Occipital lobe (tissue), 2 donors: ENCODE measurements around the gene RGS6. TPM values are rescaled to one million over a fixed set of nuclear protein-coding genes. Genes with fewer than 3 reads are reported as not detected.

Experiments used
- DNase-seq: peaks from one replicate; lab custom pipeline; 2025; lab: John Stamatoyannopoulos, UW
- total RNA-seq: library from RNA; depleted of rRNA; stranded (reverse); fragments of >200 nt; gene quantifications from one replicate; pipeline ENCODE4 v1.2.3, GENCODE V29; 2014

Gene RGS6
- total RNA-seq, 1 donor from 2014 or later: 6.9 TPM

DNA sequence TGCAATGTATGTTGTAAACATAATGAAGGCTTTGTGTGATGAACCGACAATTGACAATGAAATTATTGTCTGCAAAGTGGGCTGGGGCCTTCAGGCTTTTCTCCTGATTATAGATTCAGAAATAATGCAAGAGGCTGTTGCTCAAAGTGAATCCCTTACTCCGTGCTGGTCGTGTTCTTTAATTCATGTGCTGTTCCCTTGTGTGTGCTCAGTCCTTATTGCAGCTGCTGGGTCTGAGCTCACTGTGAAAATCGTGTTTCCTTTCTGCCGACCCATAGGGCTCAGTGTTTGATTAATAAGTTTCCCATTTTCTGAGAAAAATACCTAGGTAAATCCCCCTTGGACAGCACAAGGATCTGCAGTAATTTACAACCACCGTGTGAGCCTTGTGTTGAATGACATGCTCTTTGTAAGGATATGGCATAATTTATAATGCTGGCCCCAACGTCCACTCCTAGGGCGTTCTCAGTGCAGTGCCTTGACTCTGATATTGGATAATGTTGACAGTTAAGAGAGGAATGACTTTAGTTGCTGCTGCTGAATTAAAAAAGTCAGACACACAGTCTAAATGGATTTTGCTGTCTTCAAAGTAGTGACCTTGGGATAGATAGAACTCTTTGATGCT is 81.6 kb downstream of the RGS6 start:
- no peak for DNase-seq

DNA sequence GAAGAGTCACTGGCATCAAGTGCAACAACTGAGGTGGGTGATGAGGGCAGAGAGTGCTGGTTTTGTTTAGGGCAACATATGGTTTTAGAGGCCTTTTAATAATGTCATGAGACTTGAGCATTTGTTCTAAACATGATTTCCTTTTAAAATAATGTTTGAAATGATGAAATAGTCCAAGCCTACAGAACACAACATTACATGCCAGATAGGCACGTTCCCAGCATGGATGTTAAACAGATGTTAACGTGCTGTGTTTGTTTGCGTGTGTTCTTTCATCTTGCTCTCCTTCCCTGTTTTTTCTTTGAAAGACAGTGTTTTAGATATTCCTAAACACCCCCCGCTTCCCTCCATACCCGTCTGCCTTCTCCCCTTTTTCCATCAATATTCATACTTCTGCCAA is 82.3 kb downstream of the RGS6 start:
- no peak for DNase-seq

- no peak for DNase-seq
These were observed 85.1 kb downstream of the RGS6 start for GRCh38 chr14:72017290-72017689.

DNA sequence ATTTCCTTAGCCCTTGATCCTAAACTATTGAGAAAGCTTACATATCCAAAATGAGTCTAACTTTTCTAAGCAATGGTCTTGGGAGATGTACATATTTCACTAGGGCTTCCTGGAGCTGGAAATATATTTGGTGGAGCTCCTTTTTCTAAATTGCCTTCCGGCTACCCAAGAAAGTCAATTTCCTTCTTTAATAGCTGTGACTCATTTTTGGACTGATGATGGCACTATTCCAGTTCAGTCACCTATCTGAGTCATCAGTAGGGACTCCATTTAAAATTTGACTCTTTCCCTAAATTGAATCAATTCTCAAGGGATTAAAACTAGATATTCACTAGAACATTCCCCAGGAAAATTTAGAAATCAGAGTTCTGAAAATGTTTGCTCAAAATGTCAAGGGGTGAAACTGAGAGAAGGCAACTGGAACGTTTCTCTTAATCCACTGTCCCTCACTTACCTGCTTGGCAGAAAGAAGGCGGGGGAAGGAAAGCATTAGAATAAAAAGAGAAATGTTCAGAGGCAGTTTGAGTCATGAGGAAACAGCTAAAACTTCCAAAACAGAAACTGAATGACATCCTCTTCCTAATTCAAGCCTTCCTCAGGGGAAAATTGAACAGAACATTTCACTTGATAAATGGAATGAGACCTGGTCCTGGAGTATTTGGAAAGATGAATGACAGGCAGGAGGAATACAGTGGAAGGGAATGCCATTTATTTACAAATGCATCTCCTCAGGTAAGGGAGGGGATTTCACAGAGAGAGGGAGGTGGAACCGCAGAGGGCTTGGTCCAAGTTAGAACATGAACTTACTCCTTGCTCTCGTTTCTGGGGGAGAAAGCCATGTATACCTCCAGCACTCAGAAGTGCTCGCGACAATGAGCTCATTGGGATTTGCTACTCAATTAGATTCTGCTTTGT is 91.2 kb downstream of the RGS6 start:
- DNase-seq: no peak

- DNase-seq: no peak
These were observed 91.8 kb downstream of the RGS6 start for GRCh38 chr14:72024043-72024407.

DNA sequence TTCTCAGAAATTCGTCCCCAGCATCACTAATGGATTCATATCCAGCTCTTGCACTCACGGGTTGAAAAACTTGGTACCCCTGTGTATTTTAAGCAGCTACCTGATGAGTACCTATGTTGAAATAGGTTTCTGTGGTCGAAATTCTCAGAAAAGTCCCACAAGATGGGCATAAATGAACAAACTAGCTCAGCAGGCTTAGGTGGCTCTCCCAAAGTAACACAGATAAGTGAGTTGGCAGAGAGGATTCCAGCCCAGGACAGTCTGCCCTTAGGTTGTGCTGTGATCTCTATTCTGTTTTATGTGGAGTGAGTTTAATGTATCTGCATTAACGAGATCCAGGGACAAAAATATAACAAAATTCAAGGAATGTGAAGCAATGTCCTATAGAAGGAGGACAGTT is 92.3 kb downstream of the RGS6 start:
- no peak for DNase-seq

DNA sequence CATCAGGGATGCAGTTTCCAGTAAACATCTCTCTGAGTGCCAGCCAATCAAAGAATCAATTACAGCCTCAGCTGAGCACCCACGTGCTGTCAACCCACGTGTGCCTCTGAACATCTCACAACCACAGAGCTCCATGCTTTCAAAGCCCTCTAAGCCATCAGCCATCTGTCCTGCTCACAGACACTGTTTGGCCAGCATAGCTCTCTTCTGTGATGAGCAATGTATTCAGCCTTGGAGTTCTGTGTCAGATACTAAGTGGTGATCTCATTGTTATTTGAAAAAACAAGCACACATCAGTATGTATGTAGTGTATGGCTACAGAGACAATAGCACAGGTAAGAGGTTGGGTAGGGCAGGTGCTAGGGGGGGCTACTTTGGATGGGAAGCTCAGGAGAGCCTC is 94.3 kb downstream of the RGS6 start:
- DNase-seq: no peak

- DNase-seq: no peak
These were observed 94.8 kb downstream of the RGS6 start for GRCh38 chr14:72027061-72027460.

GRCh38 chr14:72033365-72033764 is 101.1 kb downstream of the RGS6 start:
- no peak for DNase-seq

- DNase-seq: no peak
These were observed 108.3 kb downstream of the RGS6 start for GRCh38 chr14:72040528-72040927.

DNA sequence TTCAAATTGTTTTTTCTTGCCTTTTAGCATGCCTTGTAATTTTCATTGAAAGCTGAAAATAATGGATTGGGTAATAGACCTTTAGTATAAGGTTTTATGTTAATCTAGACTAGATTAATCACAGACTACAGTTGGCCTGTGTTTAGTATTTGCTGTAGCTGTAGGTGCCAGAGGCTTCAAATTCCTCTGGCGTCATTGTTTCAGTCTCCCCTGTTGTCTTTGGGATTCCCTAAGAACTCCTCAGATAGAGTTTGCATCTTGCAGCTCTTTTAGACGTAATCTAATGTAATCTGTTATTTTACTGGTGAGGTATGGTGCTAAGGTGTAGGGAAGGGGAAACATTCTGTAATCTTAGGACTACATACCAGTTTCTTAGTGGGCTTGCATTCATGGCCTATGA is 113.0 kb downstream of the RGS6 start:
- no peak for DNase-seq

- DNase-seq: no peak
These were observed 113.7 kb downstream of the RGS6 start for GRCh38 chr14:72045885-72046284.

- peak; percentile 5 for DNase-seq
These were observed 117.2 kb downstream of the RGS6 start for GRCh38 chr14:72049462-72049861.

GRCh38 chr14:72052356-72052755 is 120.1 kb downstream of the RGS6 start:
- DNase-seq: no peak

GRCh38 chr14:72053651-72054050 is 121.4 kb downstream of the RGS6 start:
- no peak for DNase-seq

DNA sequence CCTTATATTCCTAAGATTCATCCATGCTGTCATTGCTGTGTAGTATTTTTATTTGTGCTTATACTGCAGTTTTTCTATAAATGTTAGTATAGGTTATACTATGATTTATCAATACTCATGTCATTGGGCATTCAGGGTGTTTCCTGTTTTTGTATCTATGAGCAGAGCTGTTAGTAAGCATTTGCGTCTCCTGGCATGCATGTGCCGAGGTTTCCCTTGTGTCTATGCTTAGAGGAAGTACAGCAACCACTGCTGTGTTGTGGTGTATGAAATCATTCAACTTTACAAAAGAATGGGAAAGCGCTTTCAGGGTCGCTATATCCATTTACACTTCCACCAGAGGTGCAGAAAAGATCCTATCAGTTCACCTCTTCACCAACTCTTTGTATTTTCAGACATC is 122.7 kb downstream of the RGS6 start:
- no peak for DNase-seq

DNA sequence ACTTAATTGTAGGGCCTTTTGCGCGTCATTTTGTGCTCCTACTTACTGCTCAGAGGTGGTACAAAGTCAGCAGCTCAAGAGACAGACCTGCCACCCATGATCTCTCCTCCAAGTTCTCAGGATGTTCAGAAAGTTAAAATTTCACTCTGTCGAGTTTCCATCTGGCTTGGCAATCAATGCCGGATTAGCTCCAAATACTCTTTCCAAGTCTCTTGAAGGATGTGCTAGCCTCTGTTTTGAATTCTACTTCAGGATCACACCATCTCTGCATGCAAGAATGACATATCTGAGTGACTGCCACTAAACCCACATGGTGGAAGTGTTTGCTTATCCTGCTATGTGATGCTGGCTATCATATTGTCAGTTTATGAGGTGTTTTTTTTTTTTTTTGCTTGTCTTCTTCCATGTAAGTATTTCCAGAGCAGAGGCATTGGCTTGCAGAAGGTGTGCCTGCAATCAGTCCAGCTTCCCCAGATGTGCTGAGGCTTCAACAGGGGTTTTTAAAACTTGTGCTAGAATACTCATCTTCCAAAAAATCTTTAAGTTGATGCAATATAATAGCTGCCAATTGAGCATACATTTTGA is 125.6 kb downstream of the RGS6 start:
- no peak for DNase-seq

DNA sequence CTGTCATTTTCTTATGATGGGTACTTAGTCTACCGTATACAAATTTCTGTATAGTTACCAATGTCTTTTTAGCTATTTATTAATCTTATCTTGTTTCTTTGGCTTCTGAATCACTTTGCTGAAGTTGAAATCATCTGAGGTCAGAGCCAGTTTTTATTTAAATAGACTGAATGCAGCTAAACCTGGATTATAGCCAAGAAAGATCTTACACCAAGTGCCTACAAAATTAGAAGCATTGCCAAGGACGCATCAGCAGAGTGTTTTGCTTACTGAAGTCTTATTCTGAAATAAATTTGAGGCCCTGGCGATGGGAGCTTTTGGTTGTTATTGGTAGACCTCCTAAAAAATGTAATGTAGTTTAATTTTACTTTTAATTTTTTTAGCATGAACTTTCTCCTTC is 128.2 kb downstream of the RGS6 start:
- DNase-seq: no peak

DNA sequence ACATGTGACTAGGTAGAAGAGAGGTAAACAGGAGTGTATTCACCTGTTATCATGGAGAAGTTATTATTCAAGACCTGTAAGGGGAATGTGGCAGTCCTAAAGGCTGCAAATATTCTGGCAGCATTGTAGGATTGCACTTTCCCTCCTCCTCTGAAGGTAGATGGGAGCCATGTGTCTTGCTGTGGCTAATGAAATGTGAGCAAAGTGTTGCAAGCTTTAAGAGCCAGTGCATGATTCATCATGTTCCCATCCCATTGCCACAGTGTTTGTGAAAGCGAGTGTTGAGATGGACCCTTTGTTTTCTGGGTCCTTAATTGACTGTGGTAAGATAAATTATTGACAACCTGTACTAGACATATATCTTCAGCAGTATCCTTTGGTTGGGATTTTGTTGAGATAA is 128.7 kb downstream of the RGS6 start:
- DNase-seq: no peak

DNA sequence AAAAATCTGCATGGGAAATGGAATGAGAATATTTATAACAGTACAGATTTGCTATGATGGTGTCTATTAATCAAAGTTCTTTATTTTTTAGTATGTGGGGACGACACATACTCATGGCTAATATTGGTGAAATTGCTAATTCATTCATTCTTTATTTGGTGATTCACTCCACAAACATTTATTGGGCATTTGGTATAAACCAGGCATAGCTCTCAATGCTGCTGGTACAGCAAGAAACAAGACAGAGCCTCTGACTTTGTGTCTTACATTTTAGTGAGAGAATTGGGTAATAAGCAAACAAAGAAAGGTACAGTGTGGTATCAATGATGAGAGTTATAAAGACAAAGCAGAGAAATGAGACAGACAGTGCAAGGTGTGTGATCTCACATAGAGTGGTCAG is 129.5 kb downstream of the RGS6 start:
- no peak for DNase-seq

DNA sequence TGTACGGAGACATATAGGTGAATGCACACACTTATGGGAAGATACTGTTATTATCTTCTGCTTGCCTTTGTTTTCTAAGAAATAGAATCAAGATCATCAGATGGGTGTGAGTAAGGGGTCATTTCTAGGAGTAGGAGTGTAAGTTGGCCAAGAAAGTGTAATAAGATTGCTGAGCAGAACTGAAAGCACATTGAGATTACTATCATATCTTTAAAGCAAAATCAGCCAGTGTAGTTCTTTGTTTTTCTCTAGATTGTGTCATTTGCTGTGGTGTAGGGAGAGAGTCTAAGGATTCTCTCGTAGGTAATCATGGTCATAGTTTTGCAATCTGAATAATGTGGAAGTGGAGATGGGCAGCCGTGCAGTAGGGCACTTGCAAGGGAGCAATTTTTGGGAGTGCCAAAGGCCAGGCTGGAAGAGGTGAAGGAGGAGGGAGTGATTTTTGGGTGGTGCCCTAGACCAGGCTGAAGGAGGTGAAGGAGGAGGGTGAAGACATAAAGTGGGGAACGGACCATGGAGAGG is 131.6 kb downstream of the RGS6 start:
- no peak for DNase-seq

GRCh38 chr14:72064501-72064900 is 132.3 kb downstream of the RGS6 start:
- no peak for DNase-seq

DNA sequence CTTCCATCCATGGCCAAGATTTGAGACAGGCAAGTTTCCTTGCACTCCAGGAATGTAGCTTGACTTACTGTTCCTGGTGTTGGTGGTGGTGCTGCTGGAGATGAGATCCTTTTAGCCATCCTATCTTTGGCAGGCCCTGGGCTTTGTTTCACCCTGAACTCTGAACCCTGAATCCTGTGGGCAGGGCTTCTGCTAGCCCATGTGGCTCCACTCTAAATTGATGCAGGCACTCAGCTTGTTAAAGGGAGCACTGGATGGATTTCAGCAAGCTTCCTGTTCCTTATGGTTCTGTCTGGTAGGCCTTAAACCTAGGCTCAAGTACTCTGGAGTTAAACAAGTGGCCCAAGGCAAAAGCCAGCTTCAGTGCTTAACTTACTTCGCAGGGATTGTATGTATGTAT is 138.2 kb downstream of the RGS6 start:
- DNase-seq: no peak
